ENCODE measurements around the gene ARFIP1.

Gene ARFIP1

GRCh38 chr4:152773339-152773738 is 6.4 kb upstream of the ARFIP1 start:
- Histone ChIP-seq H3K36me3 (ENCODE audit: insufficient read depth, low read length) (no peaks in the 10 kb centered on the region), H3K27me3 (ENCODE audit: insufficient read depth, low read length) (no peaks in the 10 kb centered on the region), H2AFZ (ENCODE audit: low read depth, low read length) (no peak overlapping the region), H3K4me1 (ENCODE audit: insufficient read depth, low read length) (peaks cover 10% of the 10 kb centered on the region), H3K9me3 (ENCODE audit: low read length) (no peaks in the 10 kb centered on the region), H3K4me3 (ENCODE audit: low read length) (no peak overlapping the region)

- no peak overlapping the region for H2AFZ ChIP-seq (ENCODE audit: low read depth, low read length)
- no peak overlapping the region for H3K4me3 ChIP-seq (ENCODE audit: low read length)
- no peaks in the 10 kb centered on the region for H3K9me3 ChIP-seq (ENCODE audit: low read length)
- H3K36me3 ChIP-seq (ENCODE audit: insufficient read depth, low read length), result no peaks in the 10 kb centered on the region
- H3K27me3 ChIP-seq (ENCODE audit: insufficient read depth, low read length), result no peaks in the 10 kb centered on the region
- peaks cover 10% of the 10 kb centered on the region for H3K4me1 ChIP-seq (ENCODE audit: insufficient read depth, low read length)
Observed at GRCh38 chr4:152773953-152774352, 5.8 kb upstream of the ARFIP1 start.

- H3K4me1 ChIP-seq (ENCODE audit: insufficient read depth, low read length), result peaks cover 18% of the 10 kb centered on the region
- no peaks in the 10 kb centered on the region for H3K27me3 ChIP-seq (ENCODE audit: insufficient read depth, low read length)
- no peak overlapping the region for H2AFZ ChIP-seq (ENCODE audit: low read depth, low read length)
- no peak overlapping the region for H3K4me3 ChIP-seq (ENCODE audit: low read length)
- H3K36me3 ChIP-seq (ENCODE audit: insufficient read depth, low read length), result no peaks in the 10 kb centered on the region
- no peaks in the 10 kb centered on the region for H3K9me3 ChIP-seq (ENCODE audit: low read length)
Observed at GRCh38 chr4:152776352-152776751, 3.4 kb upstream of the ARFIP1 start.

- Histone ChIP-seq H3K4me1 (ENCODE audit: insufficient read depth, low read length) (peaks cover 28% of the 10 kb centered on the region), H3K9me3 (ENCODE audit: low read length) (no peaks in the 10 kb centered on the region), H3K36me3 (ENCODE audit: insufficient read depth, low read length) (no peaks in the 10 kb centered on the region), H3K4me3 (ENCODE audit: low read length) (no peak overlapping the region), H3K27me3 (ENCODE audit: insufficient read depth, low read length) (no peaks in the 10 kb centered on the region), H2AFZ (ENCODE audit: low read depth, low read length) (no peak overlapping the region)
Observed at GRCh38 chr4:152777488-152777887, 2.3 kb upstream of the ARFIP1 start.

- peaks cover 3% of the 10 kb centered on the region for H3K36me3 ChIP-seq (ENCODE audit: insufficient read depth, low read length)
- peak overlapping the region; percentile 85 for H3K4me3 ChIP-seq (ENCODE audit: low read length)
- peaks cover 28% of the 10 kb centered on the region for H3K4me1 ChIP-seq (ENCODE audit: insufficient read depth, low read length)
- H2AFZ ChIP-seq (ENCODE audit: low read depth, low read length), result peak overlapping the region; percentile 90
- no peaks in the 10 kb centered on the region for H3K27me3 ChIP-seq (ENCODE audit: insufficient read depth, low read length)
- H3K9me3 ChIP-seq (ENCODE audit: low read length), result no peaks in the 10 kb centered on the region
Observed at GRCh38 chr4:152778656-152779512, 870 bp upstream of the ARFIP1 start.

- peak overlapping the region; percentile 85 for H3K4me3 ChIP-seq (ENCODE audit: low read length)
- H3K4me1 ChIP-seq (ENCODE audit: insufficient read depth, low read length), result peaks cover 28% of the 10 kb centered on the region
- H2AFZ ChIP-seq (ENCODE audit: low read depth, low read length), result peak overlapping the region; percentile 43
- peaks cover 3% of the 10 kb centered on the region for H3K36me3 ChIP-seq (ENCODE audit: insufficient read depth, low read length)
- H3K27me3 ChIP-seq (ENCODE audit: insufficient read depth, low read length), result no peaks in the 10 kb centered on the region
- no peaks in the 10 kb centered on the region for H3K9me3 ChIP-seq (ENCODE audit: low read length)
Observed at GRCh38 chr4:152780267-152780778, 569 bp downstream of the ARFIP1 start.

- Histone ChIP-seq H3K27me3 (ENCODE audit: insufficient read depth, low read length) (no peaks in the 10 kb centered on the region), H3K4me3 (ENCODE audit: low read length) (no peak overlapping the region), H3K36me3 (ENCODE audit: insufficient read depth, low read length) (peaks cover 3% of the 10 kb centered on the region), H3K9me3 (ENCODE audit: low read length) (no peaks in the 10 kb centered on the region), H2AFZ (ENCODE audit: low read depth, low read length) (no peak overlapping the region), H3K4me1 (ENCODE audit: insufficient read depth, low read length) (peaks cover 20% of the 10 kb centered on the region)
Observed at GRCh38 chr4:152784490-152785350, 5.0 kb downstream of the ARFIP1 start.

- Histone ChIP-seq H2AFZ (ENCODE audit: low read depth, low read length) (no peak overlapping the region), H3K9me3 (ENCODE audit: low read length) (no peaks in the 10 kb centered on the region), H3K4me3 (ENCODE audit: low read length) (no peak overlapping the region), H3K36me3 (ENCODE audit: insufficient read depth, low read length) (peaks cover 3% of the 10 kb centered on the region), H3K27me3 (ENCODE audit: insufficient read depth, low read length) (no peaks in the 10 kb centered on the region), H3K4me1 (ENCODE audit: insufficient read depth, low read length) (peaks cover 14% of the 10 kb centered on the region)
Observed at GRCh38 chr4:152785639-152786615, 6.2 kb downstream of the ARFIP1 start.

- Histone ChIP-seq H3K9me3 (ENCODE audit: low read length) (no peaks in the 10 kb centered on the region), H3K4me3 (ENCODE audit: low read length) (no peak overlapping the region), H2AFZ (ENCODE audit: low read depth, low read length) (no peak overlapping the region), H3K4me1 (ENCODE audit: insufficient read depth, low read length) (peaks cover 7% of the 10 kb centered on the region), H3K36me3 (ENCODE audit: insufficient read depth, low read length) (peaks cover 3% of the 10 kb centered on the region), H3K27me3 (ENCODE audit: insufficient read depth, low read length) (no peaks in the 10 kb centered on the region)
Observed at GRCh38 chr4:152786627-152787026, 6.9 kb downstream of the ARFIP1 start.

GRCh38 chr4:152795891-152796290 is 16.1 kb downstream of the ARFIP1 start:
- H2AFZ ChIP-seq (ENCODE audit: low read depth, low read length), result no peak overlapping the region
- no peaks in the 10 kb centered on the region for H3K27me3 ChIP-seq (ENCODE audit: insufficient read depth, low read length)
- no peaks in the 10 kb centered on the region for H3K36me3 ChIP-seq (ENCODE audit: insufficient read depth, low read length)
- H3K4me1 ChIP-seq (ENCODE audit: insufficient read depth, low read length), result no peaks in the 10 kb centered on the region
- no peaks in the 10 kb centered on the region for H3K9me3 ChIP-seq (ENCODE audit: low read length)
- H3K4me3 ChIP-seq (ENCODE audit: low read length), result no peak overlapping the region

GRCh38 chr4:152803541-152803940 is 23.8 kb downstream of the ARFIP1 start:
- Histone ChIP-seq H3K27me3 (ENCODE audit: insufficient read depth, low read length) (no peaks in the 10 kb centered on the region), H2AFZ (ENCODE audit: low read depth, low read length) (no peak overlapping the region), H3K9me3 (ENCODE audit: low read length) (peaks cover 2% of the 10 kb centered on the region), H3K4me3 (ENCODE audit: low read length) (no peak overlapping the region), H3K36me3 (ENCODE audit: insufficient read depth, low read length) (no peaks in the 10 kb centered on the region), H3K4me1 (ENCODE audit: insufficient read depth, low read length) (no peaks in the 10 kb centered on the region)

- Histone ChIP-seq H2AFZ (ENCODE audit: low read depth, low read length) (no peak overlapping the region), H3K9me3 (ENCODE audit: low read length) (peaks cover 2% of the 10 kb centered on the region), H3K36me3 (ENCODE audit: insufficient read depth, low read length) (no peaks in the 10 kb centered on the region), H3K27me3 (ENCODE audit: insufficient read depth, low read length) (no peaks in the 10 kb centered on the region), H3K4me1 (ENCODE audit: insufficient read depth, low read length) (no peaks in the 10 kb centered on the region), H3K4me3 (ENCODE audit: low read length) (no peak overlapping the region)
Observed at GRCh38 chr4:152805071-152805650, 25.4 kb downstream of the ARFIP1 start.
